A549 treated with ZK216348 at 1 μM for 4 hours (cell line): ENCODE results near the gene CHAD. TPM values are rescaled to one million over a fixed set of nuclear protein-coding genes. Genes with fewer than 3 reads are reported as not detected.

ENCODE experiments used
- total RNA-seq: library from RNA; stranded (reverse); fragments of 200-300 nt; extraction: Qiagen RNA extraction; gene quantifications from 5 replicates; pipeline ENCODE4 v1.2.3, GENCODE V29; 2022; ENCODE audit warnings: low read depth

CHAD gene, protein sequence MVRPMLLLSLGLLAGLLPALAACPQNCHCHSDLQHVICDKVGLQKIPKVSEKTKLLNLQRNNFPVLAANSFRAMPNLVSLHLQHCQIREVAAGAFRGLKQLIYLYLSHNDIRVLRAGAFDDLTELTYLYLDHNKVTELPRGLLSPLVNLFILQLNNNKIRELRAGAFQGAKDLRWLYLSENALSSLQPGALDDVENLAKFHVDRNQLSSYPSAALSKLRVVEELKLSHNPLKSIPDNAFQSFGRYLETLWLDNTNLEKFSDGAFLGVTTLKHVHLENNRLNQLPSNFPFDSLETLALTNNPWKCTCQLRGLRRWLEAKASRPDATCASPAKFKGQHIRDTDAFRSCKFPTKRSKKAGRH
- total RNA-seq = not detected in 5 replicates

DNA sequence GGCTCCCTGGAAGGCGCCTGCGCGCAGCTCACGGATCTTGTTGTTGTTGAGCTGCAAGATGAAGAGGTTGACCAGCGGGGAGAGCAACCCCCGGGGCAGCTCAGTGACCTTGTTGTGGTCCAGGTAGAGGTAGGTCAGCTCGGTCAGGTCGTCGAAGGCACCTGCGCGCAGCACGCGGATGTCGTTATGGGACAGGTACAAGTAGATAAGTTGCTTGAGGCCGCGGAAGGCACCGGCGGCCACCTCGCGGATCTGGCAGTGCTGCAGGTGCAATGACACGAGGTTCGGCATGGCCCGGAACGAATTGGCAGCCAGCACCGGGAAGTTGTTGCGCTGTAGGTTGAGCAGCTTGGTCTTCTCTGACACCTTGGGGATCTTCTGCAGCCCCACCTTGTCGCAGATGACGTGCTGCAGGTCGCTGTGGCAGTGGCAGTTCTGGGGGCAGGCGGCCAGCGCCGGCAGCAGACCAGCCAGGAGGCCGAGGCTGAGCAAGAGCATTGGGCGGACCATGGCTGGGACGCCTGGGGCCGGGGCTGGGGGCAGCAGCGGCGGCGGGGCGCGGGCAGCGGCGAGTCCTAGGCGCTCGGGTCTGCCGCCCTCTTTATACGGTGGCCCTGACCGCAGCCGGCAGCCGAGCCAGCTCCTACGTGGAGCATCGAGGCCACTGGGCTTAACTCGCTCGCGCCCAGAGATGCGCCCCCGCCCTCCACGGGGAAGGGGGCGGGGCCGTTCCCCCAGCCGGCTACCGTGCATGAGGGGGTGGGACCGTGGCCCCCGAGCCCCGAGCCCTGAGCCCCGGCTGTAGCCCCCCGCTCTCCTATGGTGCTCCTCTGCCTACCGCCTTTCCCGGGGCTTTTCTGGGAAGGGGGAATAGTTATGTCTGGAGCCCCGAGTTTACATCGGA lies at the start of gene CHAD:
Gene CHAD (minus strand): TSS at position 577 of the 904 bp plus-strand sequence. CDS start 67 bp downstream, at position 510.

DNA sequence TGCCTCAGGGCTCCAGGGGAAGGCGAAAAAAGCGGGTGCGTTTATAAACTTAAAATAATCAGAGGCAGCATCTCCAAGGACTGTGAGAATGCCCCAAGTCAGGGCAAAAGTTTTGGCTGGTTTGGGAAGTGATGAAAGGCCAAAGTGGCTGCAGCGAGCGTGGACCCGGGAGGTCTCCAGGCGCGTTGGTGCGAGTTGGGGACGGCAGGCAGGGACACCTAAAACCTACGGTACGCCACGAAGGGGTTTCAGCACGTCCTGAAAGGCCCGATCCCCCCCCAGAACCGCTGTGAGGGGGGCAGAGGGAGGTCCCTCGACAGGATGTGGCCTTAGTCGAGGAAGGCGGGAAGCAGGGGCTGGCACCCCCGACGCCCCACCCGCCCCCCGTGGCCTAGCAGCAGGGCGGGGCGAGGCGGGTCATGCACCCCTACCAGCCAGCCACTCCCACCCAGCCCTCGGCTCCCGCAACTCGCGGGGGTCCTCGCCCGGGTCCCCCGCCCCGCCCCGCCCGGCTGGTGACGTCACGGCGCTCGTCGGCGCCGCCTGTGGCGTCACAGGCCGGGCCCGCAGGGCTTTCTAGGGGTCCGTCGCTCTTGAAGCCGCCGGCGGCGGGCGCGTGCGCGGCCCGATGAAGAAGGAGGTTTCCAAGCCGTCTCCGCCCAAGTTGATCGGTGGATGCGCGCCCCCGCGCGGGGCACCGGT lies 39.3 kb upstream of the CHAD start, which contains the start of gene MYCBPAP:
Gene MYCBPAP (plus strand): TSS at position 569 of the 702 bp plus-strand sequence. CDS start 236 bp downstream, outside the sequence.

DNA sequence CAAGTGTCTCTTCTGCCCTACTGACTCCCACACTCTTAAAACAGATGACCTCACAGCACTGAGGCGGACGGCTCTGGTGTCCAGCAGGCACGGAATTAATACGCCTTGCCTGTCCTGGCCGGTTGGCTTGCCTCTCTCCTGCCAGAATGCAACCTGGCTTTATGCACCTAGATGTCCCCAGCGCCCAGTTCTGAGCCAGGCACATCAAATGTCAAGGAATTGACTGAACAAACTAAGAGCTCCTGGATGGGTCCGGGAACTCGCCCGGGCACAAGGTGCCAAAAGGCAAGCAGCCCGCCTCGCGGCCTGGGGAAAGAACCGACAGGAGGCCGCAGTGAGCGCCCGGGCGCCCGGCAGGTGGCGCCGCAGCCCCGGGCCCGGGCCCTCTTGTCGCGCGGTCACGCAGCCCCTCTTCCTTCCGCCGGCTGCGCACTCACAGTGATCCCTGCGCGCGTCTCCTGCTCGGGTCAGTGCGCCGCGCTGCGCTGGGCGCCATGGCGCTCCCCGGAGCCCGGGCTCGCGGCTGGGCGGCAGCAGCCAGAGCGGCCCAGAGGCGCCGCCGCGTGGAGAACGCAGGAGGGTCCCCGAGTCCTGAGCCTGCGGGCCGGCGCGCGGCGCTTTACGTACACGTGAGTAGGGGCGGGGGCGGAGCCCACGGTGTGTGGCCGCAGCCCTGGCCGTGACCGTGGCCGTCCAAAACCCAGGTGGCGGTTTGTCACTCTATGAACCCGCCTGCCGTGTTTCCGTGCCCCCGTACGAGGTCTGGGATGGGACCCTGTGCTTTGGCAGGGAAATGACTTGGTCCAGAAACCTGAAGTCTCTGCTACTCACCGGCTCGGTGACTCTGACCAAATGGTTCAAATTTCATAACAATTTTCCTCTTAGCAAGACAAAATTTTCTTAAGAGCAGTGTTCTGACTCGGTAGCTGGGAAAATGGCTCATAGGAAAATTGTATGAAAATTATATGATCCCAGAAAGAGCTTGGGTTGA lies 10.0 kb upstream of the CHAD start, which contains the start of gene RSAD1:
Gene RSAD1 (plus strand): TSS at position 470 of the 991 bp plus-strand sequence. CDS start 25 bp downstream, at position 495.

DNA sequence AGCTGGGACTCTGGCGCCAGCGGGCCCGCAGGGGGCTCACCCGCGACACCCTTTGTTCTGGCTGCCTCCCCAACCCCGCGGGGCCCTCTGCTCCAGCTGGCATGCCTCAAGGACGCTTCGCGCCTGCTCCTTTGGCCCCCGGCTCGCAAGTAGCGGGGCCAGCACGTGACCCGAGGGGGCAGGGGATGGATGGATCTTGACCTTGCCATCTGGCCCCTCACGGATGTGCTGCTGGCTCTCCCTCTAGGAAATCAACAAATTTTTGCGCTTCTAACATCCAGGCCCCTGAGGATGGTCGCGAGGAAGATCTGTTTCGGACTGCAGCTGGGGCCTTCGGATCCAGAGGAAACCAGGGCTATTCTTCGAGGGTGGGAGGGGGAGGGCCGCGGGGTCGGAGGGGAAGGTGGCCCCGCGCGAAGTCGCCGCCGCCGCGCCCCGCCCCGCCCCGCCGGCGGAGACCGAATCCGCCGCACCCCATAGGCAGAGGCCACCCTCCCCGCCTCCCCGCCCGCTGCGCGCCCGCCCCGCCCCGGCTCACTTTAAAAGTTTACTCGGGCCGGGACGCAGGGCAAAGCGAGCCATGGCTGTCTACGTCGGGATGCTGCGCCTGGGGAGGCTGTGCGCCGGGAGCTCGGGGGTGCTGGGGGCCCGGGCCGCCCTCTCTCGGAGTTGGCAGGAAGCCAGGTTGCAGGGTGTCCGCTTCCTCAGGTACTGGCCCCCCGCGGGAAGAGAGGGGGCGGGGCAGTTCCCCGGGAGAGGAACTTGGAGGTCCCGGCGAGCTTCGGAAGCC lies 42.8 kb downstream of the CHAD start, which contains the start of gene ACSF2:
Gene ACSF2 (plus strand): TSS at position 537 of the 790 bp plus-strand sequence. CDS start 44 bp downstream, at position 581.

Other genes starting within 250 kb of the CHAD start
- 18.3 to 24.2 TPM (median 20.8 TPM) in 5 replicates for gene TMEM92, start 194.4 kb downstream of the CHAD start, total RNA-seq
- gene XYLT2, start 122.8 kb downstream of the CHAD start, total RNA-seq = 14.3 to 25.7 TPM (median 23.4 TPM) in 5 replicates
- 135 to 161 TPM (median 145 TPM) in 5 replicates for gene MRPL27, start 95.7 kb downstream of the CHAD start, total RNA-seq
- 14.1 to 17.0 TPM (median 15.3 TPM) in 5 replicates for gene EME1, start 95.7 kb downstream of the CHAD start, total RNA-seq
- gene LRRC59, start 71.4 kb downstream of the CHAD start, total RNA-seq = 228 to 243 TPM (median 236 TPM) in 5 replicates
- 11.3 to 16.0 TPM (median 13.0 TPM) in 5 replicates for gene ACSF2, start 42.7 kb downstream of the CHAD start, total RNA-seq
- 25.1 to 38.8 TPM (median 35.6 TPM) in 5 replicates for gene RSAD1, start 10.0 kb upstream of the CHAD start, total RNA-seq
- gene MYCBPAP, start 39.6 kb upstream of the CHAD start, total RNA-seq = 0.08 to 1.1 TPM (median 0.53 TPM) in 5 replicates
- 0.16 to 0.28 TPM (median 0.20 TPM) in 4 of 5 replicates, not detected in the other for gene EPN3, start 63.9 kb upstream of the CHAD start, total RNA-seq
- gene SPATA20, start 78.3 kb upstream of the CHAD start, total RNA-seq = 53.1 to 95.8 TPM (median 80.4 TPM) in 5 replicates
- 1.9 to 5.0 TPM (median 4.9 TPM) in 5 replicates for gene CACNA1G, start 91.8 kb upstream of the CHAD start, total RNA-seq
- gene ABCC3, start 166.0 kb upstream of the CHAD start, total RNA-seq = 97.9 to 174 TPM (median 149 TPM) in 5 replicates
- 41.4 to 53.6 TPM (median 47.0 TPM) in 5 replicates for gene ANKRD40, start 239.0 kb upstream of the CHAD start, total RNA-seq